CD14-positive monocyte (primary cell): Measurements from ENCODE around the gene WDR47. TPM values are rescaled to one million over a fixed set of nuclear protein-coding genes. Genes with fewer than 3 reads are reported as not detected.
"Not testable (repeated sequence)": the region's sequence is repeated elsewhere in the genome, so short reads cannot be mapped to it uniquely, and the experiment has no call there.

Source experiments
- DNase-seq, 3 donors: peaks; one replicate each; pipeline ENCODE4 v3.0.0-alpha.2; 2011 to 2022
- H2AFZ ChIP-seq: 2 replicates; pipeline ENCODE4 v1.6.0; 2012; ENCODE audit warnings: mild to moderate bottlenecking, low read depth, low read length, inconsistent platforms; ENCODE audit not compliant: insufficient read depth, poor library complexity, severe bottlenecking
- H3K27ac ChIP-seq, 2 donors: 1 replicate in 1 of 2; 2 replicates in 1 of 2; pipeline ENCODE4 v1.5.1; 2012 to 2013; ENCODE audit warnings: low read length in 2 of 2, control low read depth in 1 of 2, inconsistent platforms in 1 of 2, low read depth in 1 of 2, mild to moderate bottlenecking in 1 of 2
- H3K27me3 ChIP-seq, 2 donors: one replicate each; pipeline versions ENCODE4 v1.6.0 to v1.6.1; 2011 to 2013; ENCODE audit warnings: low read length in 2 of 2; ENCODE audit not compliant: control insufficient read depth in 2 of 2, insufficient read depth in 2 of 2
- H3K36me3 ChIP-seq, 2 donors: replicated peaks in 1 of 2; 1 replicate in 1 of 2; 2 replicates in 1 of 2; pipeline versions ENCODE4 v1.5.1 to v1.6.1; 2012 to 2013; ENCODE audit warnings: low read length in 2 of 2, control low read depth in 1 of 2, inconsistent platforms in 1 of 2, mild to moderate bottlenecking in 1 of 2; ENCODE audit not compliant: insufficient read depth in 2 of 2, control insufficient read depth in 1 of 2
- H3K4me1 ChIP-seq, 2 donors: 1 replicate in 1 of 2; 2 replicates in 1 of 2; pipeline versions ENCODE4 v1.5.1 to v1.6.1; 2012 to 2013; ENCODE audit warnings: low read length in 2 of 2, control low read depth in 1 of 2, inconsistent platforms in 1 of 2, mild to moderate bottlenecking in 1 of 2, moderate library complexity in 1 of 2; ENCODE audit not compliant: insufficient read depth in 2 of 2, control insufficient read depth in 1 of 2
- H3K4me2 ChIP-seq: replicated peaks from 2 replicates; pipeline ENCODE3; 2012; ENCODE audit warnings: low read length, moderate library complexity, mild to moderate bottlenecking; ENCODE audit not compliant: poor library complexity, severe bottlenecking; ENCODE audit errors: extremely low read depth
- H3K4me3 ChIP-seq, 3 experiments: fragments of 200-600 bp in 1 of 3; sonication (generic) in 1 of 3; replicated peaks in 1 of 3; 1 replicate in 2 of 3; 2 replicates in 1 of 3; pipeline ENCODE4 v1.5.1; 2011 to 2013; ENCODE audit warnings: low read length in 3 of 3, mild to moderate bottlenecking in 3 of 3, control low read depth in 2 of 3, low read depth in 2 of 3, inconsistent platforms in 1 of 3, moderate library complexity in 1 of 3
- H3K79me2 ChIP-seq: 2 replicates; pipeline ENCODE4 v1.6.0; 2012; ENCODE audit warnings: mild to moderate bottlenecking, control low read depth, inconsistent platforms, low read length, moderate library complexity; ENCODE audit not compliant: insufficient read depth
- H3K9ac ChIP-seq: 2 replicates; pipeline ENCODE4 v1.6.0; 2017; ENCODE audit warnings: low read length, mild to moderate bottlenecking; ENCODE audit not compliant: insufficient read depth, poor library complexity, severe bottlenecking
- H3K9me3 ChIP-seq, 2 donors: replicated peaks in 1 of 2; 1 replicate in 1 of 2; 2 replicates in 1 of 2; pipeline versions ENCODE4 v1.5.1 to v1.6.1; 2012 to 2013; ENCODE audit warnings: low read length in 2 of 2, control low read depth in 1 of 2; ENCODE audit not compliant: control insufficient read depth in 1 of 2, insufficient read depth in 1 of 2
- H4K20me1 ChIP-seq: 2 replicates; pipeline ENCODE4 v1.6.0; 2012; ENCODE audit warnings: mild to moderate bottlenecking, low read length, control low read depth, moderate library complexity; ENCODE audit not compliant: insufficient read depth
- H3K27ac Mint-ChIP-seq, 7 donors: one replicate each; pipeline ENCODE4 v1.8.0; 2020; ENCODE audit warnings: mild to moderate bottlenecking in 7 of 7, mixed read lengths in 7 of 7, moderate library complexity in 6 of 7, inconsistent platforms in 2 of 7
- H3K27me3 Mint-ChIP-seq, 3 donors: one replicate each; pipeline ENCODE4 v1.8.0; 2021 to 2022; ENCODE audit warnings: low read depth in 3 of 3, mild to moderate bottlenecking in 3 of 3, mixed read lengths in 3 of 3, moderate library complexity in 3 of 3, inconsistent platforms in 1 of 3
- H3K36me3 Mint-ChIP-seq, 2 donors: one replicate each; pipeline ENCODE4 v1.8.0; 2020; ENCODE audit warnings: mixed read lengths in 2 of 2, inconsistent platforms in 1 of 2, mild to moderate bottlenecking in 1 of 2
- H3K4me1 Mint-ChIP-seq: one replicate; pipeline ENCODE4 v1.8.0; 2020; ENCODE audit warnings: mild to moderate bottlenecking, mixed read lengths
- H3K4me3 Mint-ChIP-seq, 2 donors: one replicate each; pipeline ENCODE4 v1.8.0; 2020; ENCODE audit warnings: mild to moderate bottlenecking in 2 of 2, mixed read lengths in 2 of 2, moderate library complexity in 1 of 2
- H3K9me3 Mint-ChIP-seq, 7 donors: one replicate each; pipeline ENCODE4 v1.8.0; 2020 to 2022; ENCODE audit warnings: mixed read lengths in 7 of 7, mild to moderate bottlenecking in 6 of 7, moderate library complexity in 6 of 7, inconsistent platforms in 2 of 7
- WGBS: methylation state at CpG from one replicate; pipeline ENCODE4 v1.1.5; 2013; ENCODE audit warnings: missing lambda C conversion rate; ENCODE audit not compliant: insufficient coverage; 5-methylcytosine and 5-hydroxymethylcytosine counted together
- intact Hi-C, 2 donors: fragments of 100-400 bp; cut with micrococcal nuclease; formaldehyde crosslinking; loops; one replicate each; pipeline versions ENCODE4 v1.15.0 to v1.15.1; 2023
- polyA plus RNA-seq, 3 donors: library from polyadenylated mRNA; depleted of rRNA in 1 of 3; unstranded in 2 of 3; stranded (reverse) in 1 of 3; fragments of 300-500 nt in 2 of 3; fragments of >200 nt in 1 of 3; fragmentation: Illumina TruSeq in 2 of 3; gene quantifications; 1 replicate in 2 of 3; 2 replicates in 1 of 3; pipeline ENCODE4 v1.2.3, GENCODE V29; 2012 to 2021
- TF ChIP-seq, protein P1 (sequence below): fragments of 200-600 bp; IDR thresholded peaks from one replicate; pipeline ENCODE4 v1.8.0; 2022; ENCODE audit warnings: antibody characterized with exemption, mild to moderate bottlenecking

Gene WDR47
- polyA plus RNA-seq, 3 donors, result 5.2 to 7.6 (median 6.0) TPM

DNA sequence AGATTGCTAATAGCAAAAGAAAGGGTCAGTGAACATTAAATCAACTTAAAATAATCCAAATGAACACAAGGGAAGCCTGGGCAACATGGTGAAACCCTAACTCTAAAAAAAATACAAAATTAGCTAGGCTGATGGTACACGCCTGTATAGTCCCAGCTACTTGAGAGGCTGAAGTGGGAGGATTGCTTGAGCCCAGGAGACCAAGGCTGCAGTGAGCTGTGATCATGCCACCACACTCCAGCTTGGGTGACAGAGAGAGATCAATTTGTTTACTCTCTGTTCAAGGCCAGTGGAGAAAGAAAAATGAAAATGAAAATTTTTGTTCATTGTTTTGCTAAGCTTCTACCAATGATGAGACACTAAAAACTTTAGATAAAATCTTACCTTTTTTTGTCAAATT lies 24.8 kb downstream of the WDR47 start:
- Histone ChIP-seq H3K27ac (no peak overlapping the region), H3K4me3 (no peak overlapping the region), H4K20me1 (no peaks in the 10 kb centered on the region), H2AFZ (no peak overlapping the region), H3K79me2 (no peaks in the 10 kb centered on the region), H3K4me2 (no peak overlapping the region), H3K36me3 (peaks cover 33 to 62% of the 10 kb centered on the region in 2 donors), H3K27me3 (no peaks in the 10 kb centered on the region), H3K9ac (no peak overlapping the region), H3K9me3 (peaks cover 0 to 3% of the 10 kb centered on the region in 2 donors), H3K4me1 (no peaks in the 10 kb centered on the region)
- Mint-ChIP-seq H3K9me3 (peaks cover 0 to 8% (median 2%) of the 10 kb centered on the region in 7 donors), H3K4me1 (no peaks in the 10 kb centered on the region), H3K27me3 (no peaks in the 10 kb centered on the region), H3K4me3 (no peak overlapping the region), H3K27ac (no peak overlapping the region), H3K36me3 (peaks cover 45 to 80% of the 10 kb centered on the region in 2 donors)
- intact Hi-C loops, result no loop called here
- TF ChIP-seq, protein P1, sequence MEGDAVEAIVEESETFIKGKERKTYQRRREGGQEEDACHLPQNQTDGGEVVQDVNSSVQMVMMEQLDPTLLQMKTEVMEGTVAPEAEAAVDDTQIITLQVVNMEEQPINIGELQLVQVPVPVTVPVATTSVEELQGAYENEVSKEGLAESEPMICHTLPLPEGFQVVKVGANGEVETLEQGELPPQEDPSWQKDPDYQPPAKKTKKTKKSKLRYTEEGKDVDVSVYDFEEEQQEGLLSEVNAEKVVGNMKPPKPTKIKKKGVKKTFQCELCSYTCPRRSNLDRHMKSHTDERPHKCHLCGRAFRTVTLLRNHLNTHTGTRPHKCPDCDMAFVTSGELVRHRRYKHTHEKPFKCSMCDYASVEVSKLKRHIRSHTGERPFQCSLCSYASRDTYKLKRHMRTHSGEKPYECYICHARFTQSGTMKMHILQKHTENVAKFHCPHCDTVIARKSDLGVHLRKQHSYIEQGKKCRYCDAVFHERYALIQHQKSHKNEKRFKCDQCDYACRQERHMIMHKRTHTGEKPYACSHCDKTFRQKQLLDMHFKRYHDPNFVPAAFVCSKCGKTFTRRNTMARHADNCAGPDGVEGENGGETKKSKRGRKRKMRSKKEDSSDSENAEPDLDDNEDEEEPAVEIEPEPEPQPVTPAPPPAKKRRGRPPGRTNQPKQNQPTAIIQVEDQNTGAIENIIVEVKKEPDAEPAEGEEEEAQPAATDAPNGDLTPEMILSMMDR, result no peak
- no peak for DNase-seq
- WGBS, result no CpG with 5 or more reads among the region's 1 CpG

DNA sequence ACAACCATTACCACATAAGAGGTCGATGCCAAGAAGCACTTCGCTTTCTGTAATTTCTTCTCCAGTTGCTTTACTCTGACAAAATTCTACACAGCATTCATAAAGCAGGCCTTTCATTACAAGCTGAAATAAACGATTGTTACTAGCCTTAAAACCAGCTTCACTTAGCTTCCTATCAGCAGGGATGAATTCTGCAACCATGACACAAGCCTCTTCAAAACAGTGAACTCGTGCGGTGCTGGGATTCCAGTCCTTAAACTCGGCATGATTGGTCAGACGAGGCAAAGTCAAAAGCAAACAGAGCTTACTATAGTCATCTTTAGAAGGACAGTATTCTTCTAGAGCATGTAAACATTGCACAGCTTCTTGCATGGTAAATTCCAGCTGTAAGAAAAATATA lies 30.6 kb downstream of the WDR47 start:
- no peaks in the 10 kb centered on the region for H3K27me3 Mint-ChIP-seq
- peak overlapping the region in 1 of 7 donors; percentile 25 for H3K27ac Mint-ChIP-seq
- H3K4me1 Mint-ChIP-seq, result no peaks in the 10 kb centered on the region
- DNase-seq, result no peak
- no peaks in the 10 kb centered on the region for H3K27me3 ChIP-seq
- H2AFZ ChIP-seq, result no peak overlapping the region
- H3K36me3 ChIP-seq, result peaks cover 46 to 90% of the 10 kb centered on the region in 2 donors
- no peak overlapping the region for H3K4me2 ChIP-seq
- H3K4me3 Mint-ChIP-seq, result no peak overlapping the region
- no peak overlapping the region for H3K27ac ChIP-seq
- peaks cover 0 to 2% (median 0%) of the 10 kb centered on the region in 7 donors for H3K9me3 Mint-ChIP-seq
- H3K36me3 Mint-ChIP-seq, result peaks cover 50 to 80% of the 10 kb centered on the region in 2 donors
- H4K20me1 ChIP-seq, result no peaks in the 10 kb centered on the region
- no peak overlapping the region for H3K4me3 ChIP-seq
- WGBS, result 96% methylated on average over 4 of the region's 7 CpGs
- TF ChIP-seq, protein P1, result no peak
- H3K9me3 ChIP-seq, result no peaks in the 10 kb centered on the region
- H3K4me1 ChIP-seq, result no peaks in the 10 kb centered on the region
- no peaks in the 10 kb centered on the region for H3K79me2 ChIP-seq
- H3K9ac ChIP-seq, result no peak overlapping the region
- intact Hi-C loops, result no loop called here

DNA sequence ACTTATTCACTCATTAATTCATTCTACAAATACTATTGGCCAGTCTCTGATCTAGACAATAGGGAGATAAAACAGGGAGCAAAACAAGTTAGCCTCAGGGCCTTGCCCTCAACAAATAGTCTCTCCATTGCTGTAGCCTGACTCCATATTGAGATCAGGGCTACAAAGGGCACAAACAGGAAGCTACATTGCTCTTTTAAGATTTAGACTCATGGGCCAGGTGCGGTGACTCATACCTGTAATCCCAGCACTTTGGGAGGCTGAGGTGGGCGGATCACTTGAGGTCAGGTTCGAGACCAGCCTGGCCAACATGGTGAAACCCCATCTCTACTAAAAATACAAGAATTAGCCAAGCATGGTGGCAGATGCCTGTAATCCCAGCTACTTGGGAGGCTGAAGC lies 45.3 kb downstream of the WDR47 start:
- H3K9me3 ChIP-seq, result peaks cover 3 to 12% of the 10 kb centered on the region in 2 donors
- H3K9ac ChIP-seq, H3K4me1 Mint-ChIP-seq, H3K4me1 ChIP-seq, H3K4me3 Mint-ChIP-seq, H3K27me3 ChIP-seq, H3K27ac Mint-ChIP-seq, H2AFZ ChIP-seq, H4K20me1 ChIP-seq, intact Hi-C loops, DNase-seq, H3K4me2 ChIP-seq, H3K27ac ChIP-seq, H3K4me3 ChIP-seq, H3K79me2 ChIP-seq, H3K27me3 Mint-ChIP-seq: not testable (repeated sequence)
- H3K9me3 Mint-ChIP-seq, result peaks cover 0 to 15% (median 10%) of the 10 kb centered on the region in 7 donors
- WGBS, result 100% methylated on average over 1 of the region's 3 CpGs
- peaks cover 61 to 95% of the 10 kb centered on the region in 2 donors for H3K36me3 ChIP-seq
- peaks cover 63 to 83% of the 10 kb centered on the region in 2 donors for H3K36me3 Mint-ChIP-seq
